ENCODE data around the gene FYCO1.

GRCh38 chr3:46012246-46012645 lies 16.6 kb upstream of the FYCO1 start:
- TF ChIP-seq, protein P1, sequence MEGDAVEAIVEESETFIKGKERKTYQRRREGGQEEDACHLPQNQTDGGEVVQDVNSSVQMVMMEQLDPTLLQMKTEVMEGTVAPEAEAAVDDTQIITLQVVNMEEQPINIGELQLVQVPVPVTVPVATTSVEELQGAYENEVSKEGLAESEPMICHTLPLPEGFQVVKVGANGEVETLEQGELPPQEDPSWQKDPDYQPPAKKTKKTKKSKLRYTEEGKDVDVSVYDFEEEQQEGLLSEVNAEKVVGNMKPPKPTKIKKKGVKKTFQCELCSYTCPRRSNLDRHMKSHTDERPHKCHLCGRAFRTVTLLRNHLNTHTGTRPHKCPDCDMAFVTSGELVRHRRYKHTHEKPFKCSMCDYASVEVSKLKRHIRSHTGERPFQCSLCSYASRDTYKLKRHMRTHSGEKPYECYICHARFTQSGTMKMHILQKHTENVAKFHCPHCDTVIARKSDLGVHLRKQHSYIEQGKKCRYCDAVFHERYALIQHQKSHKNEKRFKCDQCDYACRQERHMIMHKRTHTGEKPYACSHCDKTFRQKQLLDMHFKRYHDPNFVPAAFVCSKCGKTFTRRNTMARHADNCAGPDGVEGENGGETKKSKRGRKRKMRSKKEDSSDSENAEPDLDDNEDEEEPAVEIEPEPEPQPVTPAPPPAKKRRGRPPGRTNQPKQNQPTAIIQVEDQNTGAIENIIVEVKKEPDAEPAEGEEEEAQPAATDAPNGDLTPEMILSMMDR (conservative IDR thresholded peaks at IDR 0.05; ENCODE audit: low read length) = no peak
- TF ChIP-seq EZH2phosphoT487 (IDR thresholded peaks at IDR 0.05; ENCODE audit: borderline replicate concordance, low read depth, low read length) = no peak

Measured in OCI-LY7 (cell line).